ENCODE data around the gene MCTP1.

MCTP1 gene

DNA sequence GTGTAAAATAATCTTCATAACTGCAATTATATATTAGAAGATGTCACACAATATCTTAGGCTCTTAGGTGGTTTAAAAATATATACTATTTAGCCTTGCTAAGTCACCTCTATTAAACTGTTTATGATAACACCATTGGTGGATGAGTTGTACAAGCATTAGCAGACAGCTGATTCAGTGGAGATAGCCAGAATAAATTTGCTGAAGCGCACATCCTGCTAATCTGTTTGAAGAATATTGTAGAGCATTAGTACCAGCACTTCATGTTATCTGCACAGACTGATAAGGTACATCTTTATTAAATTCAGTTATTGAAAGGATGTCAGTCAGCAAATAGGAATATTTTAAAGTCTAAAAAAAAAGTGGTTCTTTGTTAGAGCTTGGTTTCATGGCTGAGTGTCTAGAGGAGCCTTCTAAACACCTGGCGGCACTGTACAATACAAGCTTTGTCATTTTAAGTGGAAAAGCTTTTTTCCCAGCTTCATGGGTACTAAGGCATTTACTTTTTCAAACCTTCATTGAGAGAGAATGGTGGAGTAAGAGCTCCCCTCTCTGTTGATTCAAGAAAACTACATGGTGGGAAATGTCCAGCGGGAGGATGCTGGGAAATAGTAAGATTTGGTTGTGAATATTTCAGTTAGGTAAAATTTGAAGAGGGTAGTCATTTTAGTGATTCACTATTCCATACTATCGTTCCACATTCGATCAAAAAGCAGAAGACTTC is 391.3 kb downstream of the MCTP1 start:
- Histone ChIP-seq H3K9ac (ENCODE audit: low read depth, low read length, poor library complexity, severe bottlenecking) (no peak overlapping the region), H3K9me3 (ENCODE audit: insufficient read depth, low read depth, low read length) (no peaks in the 10 kb centered on the region), H3K9me2 (replicated peaks; ENCODE audit: low read depth, low read length) (no peaks in the 10 kb centered on the region), H3K4me1 (ENCODE audit: insufficient read depth, low read length, poor library complexity, severe bottlenecking) (peaks cover 31% of the 10 kb centered on the region), H3K27me3 (ENCODE audit: insufficient read depth, low read length, poor library complexity, severe bottlenecking) (no peaks in the 10 kb centered on the region), H3K4me3 (ENCODE audit: low read length, poor library complexity, severe bottlenecking) (no peak overlapping the region), H3F3A (ENCODE audit: low read depth) (0 out of 2 replicates have a peak, but pooled peaks cover 3% of the 10 kb centered on the region), H2AFZ (ENCODE audit: low read length) (no peak overlapping the region), H4K20me1 (ENCODE audit: insufficient read depth, low read length, poor library complexity, severe bottlenecking) (no peaks in the 10 kb centered on the region), H3K36me3 (ENCODE audit: insufficient read depth, low read length) (no peaks in the 10 kb centered on the region), H3K4me2 (ENCODE audit: low read depth, low read length, poor library complexity, severe bottlenecking) (no peak overlapping the region), H3K79me2 (ENCODE audit: insufficient read depth, low read length) (no peaks in the 10 kb centered on the region)
- no peak for TF ChIP-seq EZH2phosphoT487 (IDR thresholded peaks at IDR 0.05; ENCODE audit: borderline replicate concordance)
- TF ChIP-seq, protein P1, sequence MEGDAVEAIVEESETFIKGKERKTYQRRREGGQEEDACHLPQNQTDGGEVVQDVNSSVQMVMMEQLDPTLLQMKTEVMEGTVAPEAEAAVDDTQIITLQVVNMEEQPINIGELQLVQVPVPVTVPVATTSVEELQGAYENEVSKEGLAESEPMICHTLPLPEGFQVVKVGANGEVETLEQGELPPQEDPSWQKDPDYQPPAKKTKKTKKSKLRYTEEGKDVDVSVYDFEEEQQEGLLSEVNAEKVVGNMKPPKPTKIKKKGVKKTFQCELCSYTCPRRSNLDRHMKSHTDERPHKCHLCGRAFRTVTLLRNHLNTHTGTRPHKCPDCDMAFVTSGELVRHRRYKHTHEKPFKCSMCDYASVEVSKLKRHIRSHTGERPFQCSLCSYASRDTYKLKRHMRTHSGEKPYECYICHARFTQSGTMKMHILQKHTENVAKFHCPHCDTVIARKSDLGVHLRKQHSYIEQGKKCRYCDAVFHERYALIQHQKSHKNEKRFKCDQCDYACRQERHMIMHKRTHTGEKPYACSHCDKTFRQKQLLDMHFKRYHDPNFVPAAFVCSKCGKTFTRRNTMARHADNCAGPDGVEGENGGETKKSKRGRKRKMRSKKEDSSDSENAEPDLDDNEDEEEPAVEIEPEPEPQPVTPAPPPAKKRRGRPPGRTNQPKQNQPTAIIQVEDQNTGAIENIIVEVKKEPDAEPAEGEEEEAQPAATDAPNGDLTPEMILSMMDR (conservative IDR thresholded peaks at IDR 0.05; ENCODE audit: low read length) = peak; percentile 72

DNA sequence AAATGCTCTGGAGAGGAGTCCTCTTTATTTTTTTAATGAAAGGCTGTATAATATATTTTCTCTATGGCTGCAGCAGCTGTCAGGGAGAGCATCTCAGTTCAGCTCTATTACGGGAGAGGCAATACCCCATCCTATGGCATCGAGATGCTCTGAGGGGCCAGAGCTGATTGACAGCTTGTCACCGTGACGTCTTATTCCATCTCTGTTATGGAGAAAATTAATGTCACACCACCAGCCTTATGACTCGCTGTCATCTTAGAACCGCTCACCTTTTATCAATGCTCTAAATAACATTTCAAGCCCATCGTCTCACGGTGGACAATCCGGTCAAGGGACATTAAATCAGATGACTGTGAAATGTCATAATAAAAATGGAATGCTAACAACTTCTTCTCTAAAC is 392.9 kb downstream of the MCTP1 start:
- no peaks in the 10 kb centered on the region for H3K9me2 ChIP-seq (replicated peaks; ENCODE audit: low read depth, low read length)
- H3K9ac ChIP-seq (ENCODE audit: low read depth, low read length, poor library complexity, severe bottlenecking) = no peak overlapping the region
- 0 out of 2 replicates have a peak, but pooled peaks cover 3% of the 10 kb centered on the region for H3F3A ChIP-seq (ENCODE audit: low read depth)
- H3K4me1 ChIP-seq (ENCODE audit: insufficient read depth, low read length, poor library complexity, severe bottlenecking) = peaks cover 31% of the 10 kb centered on the region
- H3K36me3 ChIP-seq (ENCODE audit: insufficient read depth, low read length) = no peaks in the 10 kb centered on the region
- TF ChIP-seq EZH2phosphoT487 (IDR thresholded peaks at IDR 0.05; ENCODE audit: borderline replicate concordance) = no peak
- TF ChIP-seq, protein P1 (conservative IDR thresholded peaks at IDR 0.05; ENCODE audit: low read length) = no peak
- H3K79me2 ChIP-seq (ENCODE audit: insufficient read depth, low read length) = no peaks in the 10 kb centered on the region
- no peak overlapping the region for H3K4me3 ChIP-seq (ENCODE audit: low read length, poor library complexity, severe bottlenecking)
- no peaks in the 10 kb centered on the region for H3K9me3 ChIP-seq (ENCODE audit: insufficient read depth, low read depth, low read length)
- no peak overlapping the region for H2AFZ ChIP-seq (ENCODE audit: low read length)
- no peak overlapping the region for H3K4me2 ChIP-seq (ENCODE audit: low read depth, low read length, poor library complexity, severe bottlenecking)
- no peaks in the 10 kb centered on the region for H3K27me3 ChIP-seq (ENCODE audit: insufficient read depth, low read length, poor library complexity, severe bottlenecking)
- H4K20me1 ChIP-seq (ENCODE audit: insufficient read depth, low read length, poor library complexity, severe bottlenecking) = no peaks in the 10 kb centered on the region

DNA sequence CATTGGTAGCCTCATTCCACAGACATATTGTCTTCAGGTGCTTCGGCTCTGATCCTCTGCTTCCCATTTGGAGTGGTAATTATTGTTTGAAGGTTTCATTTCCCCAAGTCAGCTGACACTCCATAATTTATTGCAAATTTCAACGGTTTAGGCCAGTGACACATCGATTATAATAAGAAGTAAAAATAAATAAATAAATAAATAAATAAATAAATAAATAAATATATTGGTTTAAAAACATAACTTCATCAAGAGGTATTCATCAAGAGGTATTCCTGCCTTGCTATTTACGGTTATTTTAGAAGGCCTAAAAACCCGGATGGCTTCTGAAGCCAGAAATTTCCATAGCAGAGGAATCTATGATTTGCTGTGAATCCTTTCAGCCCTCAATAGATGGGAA is 393.3 kb downstream of the MCTP1 start:
- TF ChIP-seq, protein P1 (conservative IDR thresholded peaks at IDR 0.05; ENCODE audit: low read length) = no peak
- TF ChIP-seq EZH2phosphoT487 (IDR thresholded peaks at IDR 0.05; ENCODE audit: borderline replicate concordance) = no peak
- Histone ChIP-seq H3K9me2 (replicated peaks; ENCODE audit: low read depth, low read length) (no peaks in the 10 kb centered on the region), H2AFZ (ENCODE audit: low read length) (no peak overlapping the region), H3K79me2 (ENCODE audit: insufficient read depth, low read length) (no peaks in the 10 kb centered on the region), H4K20me1 (ENCODE audit: insufficient read depth, low read length, poor library complexity, severe bottlenecking) (no peaks in the 10 kb centered on the region), H3K4me2 (ENCODE audit: low read depth, low read length, poor library complexity, severe bottlenecking) (no peak overlapping the region), H3K9me3 (ENCODE audit: insufficient read depth, low read depth, low read length) (no peaks in the 10 kb centered on the region), H3K4me3 (ENCODE audit: low read length, poor library complexity, severe bottlenecking) (no peak overlapping the region), H3K27me3 (ENCODE audit: insufficient read depth, low read length, poor library complexity, severe bottlenecking) (no peaks in the 10 kb centered on the region), H3K4me1 (ENCODE audit: insufficient read depth, low read length, poor library complexity, severe bottlenecking) (peaks cover 31% of the 10 kb centered on the region), H3F3A (ENCODE audit: low read depth) (0 out of 2 replicates have a peak, but pooled peaks cover 3% of the 10 kb centered on the region), H3K9ac (ENCODE audit: low read depth, low read length, poor library complexity, severe bottlenecking) (no peak overlapping the region), H3K36me3 (ENCODE audit: insufficient read depth, low read length) (no peaks in the 10 kb centered on the region)
